BLaER1 treated with 17β-estradiol and CSF1 and Interleukin-3, amounts not matched to agents 10 nM and 100 nM (cell line): ENCODE results near the gene USP3.
"Not testable (repeated sequence)": the region's sequence is repeated elsewhere in the genome, so short reads cannot be mapped to it uniquely, and the experiment has no call there.

ENCODE experiments used
- H3K27ac ChIP-seq, 11 experiments: shearing (Covaris generic); formaldehyde crosslinking; 2 replicates each; pipeline ENCODE4 v1.8.1; 2022
- H3K27me3 ChIP-seq, 11 experiments: shearing (Covaris generic); formaldehyde crosslinking; 2 replicates each; pipeline ENCODE4 v1.8.1; 2022
- H3K36me3 ChIP-seq, 11 experiments: shearing (Covaris generic); formaldehyde crosslinking; 2 replicates each; pipeline ENCODE4 v1.8.1; 2022
- H3K4me1 ChIP-seq, 10 experiments: shearing (Covaris generic); formaldehyde crosslinking; 2 replicates each; pipeline ENCODE4 v1.8.1; 2022
- H3K4me2 ChIP-seq, 11 experiments: shearing (Covaris generic); formaldehyde crosslinking; 2 replicates each; pipeline ENCODE4 v1.8.1; 2022
- H3K4me3 ChIP-seq, 10 experiments: shearing (Covaris generic); formaldehyde crosslinking; 2 replicates each; pipeline ENCODE4 v1.8.1; 2022
- H3K9ac ChIP-seq, 11 experiments: shearing (Covaris generic); formaldehyde crosslinking; 2 replicates each; pipeline ENCODE4 v1.8.1; 2022
- H3K9me3 ChIP-seq, 11 experiments: shearing (Covaris generic); formaldehyde crosslinking; replicated peaks in 1 of 11; 2 replicates each; pipeline ENCODE4 v1.8.1; 2022
- H4K20me1 ChIP-seq, 11 experiments: shearing (Covaris generic); formaldehyde crosslinking; 2 replicates each; pipeline ENCODE4 v1.8.1; 2022
- Cebpa-rat ChIP-seq, 11 experiments: shearing (Covaris generic); IDR thresholded peaks; 2 replicates each; pipeline ENCODE4 v1.8.1; 2022

USP3 gene

GRCh38 chr15:63517628-63518027 is 13.2 kb downstream of the USP3 start:
- H3K4me1 ChIP-seq: peaks cover 25 to 100% (median 59%) of the 10 kb centered on the region in 10 experiments
- no peak for TF ChIP-seq Cebpa-rat (IDR thresholded peaks at IDR 0.05)
- H3K9me3 ChIP-seq: peaks cover 0 to 5% (median 0%) of the 10 kb centered on the region in 11 experiments; a peak in 1 of 22 replicates
- peaks cover 0 to 48% (median 20%) of the 10 kb centered on the region in 11 experiments; a peak in 15 of 22 replicates for H3K36me3 ChIP-seq
- H3K4me2 ChIP-seq: peak overlapping the region; percentile 15 to 92 (median 58); a peak in 21 of 22 replicates
- H3K27me3 ChIP-seq: no peaks in the 10 kb centered on the region
- H3K4me3 ChIP-seq: no peak overlapping the region
- peaks cover 100% of the 10 kb centered on the region in 11 experiments for H4K20me1 ChIP-seq
- peak overlapping the region in 4 of 11 experiments; percentile 2 to 31 (median 14); a peak in 3 of 22 replicates for H3K27ac ChIP-seq
- peak overlapping the region in 3 of 11 experiments; percentile 7 to 16 (median 8); a peak in 3 of 22 replicates for H3K9ac ChIP-seq

GRCh38 chr15:63519041-63519440 is 14.6 kb downstream of the USP3 start:
- Histone ChIP-seq H3K27me3 (no peaks in the 10 kb centered on the region), H3K27ac (no peak overlapping the region), H3K9ac (no peak overlapping the region), H3K4me1 (peaks cover 25 to 100% (median 52%) of the 10 kb centered on the region in 10 experiments), H4K20me1 (peaks cover 100% of the 10 kb centered on the region in 11 experiments), H3K36me3 (peaks cover 0 to 54% (median 17%) of the 10 kb centered on the region in 11 experiments; a peak in 15 of 22 replicates), H3K9me3 (peaks cover 0 to 5% (median 0%) of the 10 kb centered on the region in 11 experiments; a peak in 1 of 22 replicates), H3K4me2 (peak overlapping the region in 4 of 11 experiments; percentile 5 to 89 (median 8); a peak in 5 of 22 replicates), H3K4me3 (no peak overlapping the region)
- TF ChIP-seq Cebpa-rat (IDR thresholded peaks at IDR 0.05): no peak

- TF ChIP-seq Cebpa-rat (IDR thresholded peaks at IDR 0.05): no peak
- Histone ChIP-seq H3K27me3 (no peaks in the 10 kb centered on the region), H3K9me3 (peaks cover 0 to 5% (median 0%) of the 10 kb centered on the region in 11 experiments; a peak in 1 of 22 replicates), H3K9ac (no peak overlapping the region), H3K27ac (no peak overlapping the region), H3K4me2 (peak overlapping the region in 3 of 11 experiments; percentile 8 to 89 (median 13); a peak in 4 of 22 replicates), H4K20me1 (peaks cover 100% of the 10 kb centered on the region in 11 experiments), H3K4me1 (peaks cover 19 to 100% (median 49%) of the 10 kb centered on the region in 10 experiments), H3K4me3 (no peak overlapping the region), H3K36me3 (peaks cover 0 to 60% (median 21%) of the 10 kb centered on the region in 11 experiments; a peak in 17 of 22 replicates)
Observed at GRCh38 chr15:63519548-63520178, 15.3 kb downstream of the USP3 start.

- not testable (repeated sequence) for H3K9ac ChIP-seq, H3K9me3 ChIP-seq, H3K27ac ChIP-seq, H3K4me3 ChIP-seq, H3K27me3 ChIP-seq
- H4K20me1 ChIP-seq: peaks cover 100% of the 10 kb centered on the region in 11 experiments
- H3K4me1 ChIP-seq: peaks cover 11 to 100% (median 48%) of the 10 kb centered on the region in 10 experiments
- peak overlapping the region in 2 of 11 experiments; percentile 9 to 41; a peak in 2 of 22 replicates for H3K4me2 ChIP-seq
- peaks cover 0 to 62% (median 28%) of the 10 kb centered on the region in 11 experiments; a peak in 18 of 22 replicates for H3K36me3 ChIP-seq
Observed at GRCh38 chr15:63520462-63520861, 16.1 kb downstream of the USP3 start.

- H4K20me1 ChIP-seq: peaks cover 100% of the 10 kb centered on the region in 11 experiments
- TF ChIP-seq Cebpa-rat (IDR thresholded peaks at IDR 0.05): no peak
- no peak overlapping the region for H3K9ac ChIP-seq
- no peak overlapping the region for H3K4me3 ChIP-seq
- peaks cover 0 to 65% (median 32%) of the 10 kb centered on the region in 11 experiments; a peak in 18 of 22 replicates for H3K36me3 ChIP-seq
- H3K27me3 ChIP-seq: no peaks in the 10 kb centered on the region
- no peak overlapping the region for H3K27ac ChIP-seq
- peaks cover 5 to 100% (median 31%) of the 10 kb centered on the region in 10 experiments for H3K4me1 ChIP-seq
- peaks cover 0 to 5% (median 0%) of the 10 kb centered on the region in 11 experiments; a peak in 1 of 22 replicates for H3K9me3 ChIP-seq
- peak overlapping the region in 6 of 11 experiments; percentile 5 to 43 (median 26); a peak in 7 of 22 replicates for H3K4me2 ChIP-seq
Observed at GRCh38 chr15:63522225-63522578, 17.8 kb downstream of the USP3 start.

GRCh38 chr15:63523306-63523990 is 19.1 kb downstream of the USP3 start:
- no peak overlapping the region for H3K9ac ChIP-seq
- peaks cover 100% of the 10 kb centered on the region in 11 experiments for H4K20me1 ChIP-seq
- peak overlapping the region in 5 of 11 experiments; percentile 1 to 60 (median 18); a peak in 6 of 22 replicates for H3K4me2 ChIP-seq
- no peaks in the 10 kb centered on the region for H3K27me3 ChIP-seq
- no peak overlapping the region for H3K27ac ChIP-seq
- H3K36me3 ChIP-seq: peaks cover 6 to 77% (median 43%) of the 10 kb centered on the region in 11 experiments; a peak in 18 of 22 replicates
- no peak for TF ChIP-seq Cebpa-rat (IDR thresholded peaks at IDR 0.05)
- peaks cover 0 to 5% (median 0%) of the 10 kb centered on the region in 11 experiments; a peak in 1 of 22 replicates for H3K9me3 ChIP-seq
- no peak overlapping the region for H3K4me3 ChIP-seq
- peaks cover 0 to 100% (median 25%) of the 10 kb centered on the region in 10 experiments; a peak in 14 of 20 replicates for H3K4me1 ChIP-seq

- peaks cover 100% of the 10 kb centered on the region in 11 experiments for H4K20me1 ChIP-seq
Observed at GRCh38 chr15:63524316-63525015, 20.1 kb downstream of the USP3 start.

GRCh38 chr15:63526401-63526800 is 22.0 kb downstream of the USP3 start:
- H3K9ac ChIP-seq: no peak overlapping the region
- H3K27ac ChIP-seq: no peak overlapping the region
- TF ChIP-seq Cebpa-rat (IDR thresholded peaks at IDR 0.05): no peak
- peaks cover 0 to 5% (median 0%) of the 10 kb centered on the region in 11 experiments; a peak in 1 of 22 replicates for H3K9me3 ChIP-seq
- peaks cover 6 to 80% (median 59%) of the 10 kb centered on the region in 11 experiments; a peak in 18 of 22 replicates for H3K36me3 ChIP-seq
- peaks cover 100% of the 10 kb centered on the region in 11 experiments for H4K20me1 ChIP-seq
- H3K27me3 ChIP-seq: no peaks in the 10 kb centered on the region
- H3K4me3 ChIP-seq: no peak overlapping the region
- H3K4me1 ChIP-seq: peaks cover 0 to 100% (median 31%) of the 10 kb centered on the region in 10 experiments; a peak in 14 of 20 replicates
- peak overlapping the region in 3 of 11 experiments; percentile 10 to 73 (median 60); a peak in 4 of 22 replicates for H3K4me2 ChIP-seq

More at GRCh38 chr15:63524316-63525015, 20.1 kb downstream of the USP3 start:
- H3K4me3 ChIP-seq: no peak overlapping the region
- H3K4me1 ChIP-seq: peaks cover 0 to 100% (median 24%) of the 10 kb centered on the region in 10 experiments; a peak in 14 of 20 replicates
- peak overlapping the region in 7 of 11 experiments; percentile 3 to 60 (median 26); a peak in 7 of 22 replicates for H3K4me2 ChIP-seq
- TF ChIP-seq Cebpa-rat (IDR thresholded peaks at IDR 0.05): no peak
- peaks cover 0 to 5% (median 0%) of the 10 kb centered on the region in 11 experiments; a peak in 1 of 22 replicates for H3K9me3 ChIP-seq
- no peak overlapping the region for H3K9ac ChIP-seq
- H3K36me3 ChIP-seq: peaks cover 6 to 80% (median 51%) of the 10 kb centered on the region in 11 experiments; a peak in 18 of 22 replicates
- H3K27ac ChIP-seq: no peak overlapping the region
- no peaks in the 10 kb centered on the region for H3K27me3 ChIP-seq
